ENCODE measurements around the gene KLF9.

KLF9 gene

DNA sequence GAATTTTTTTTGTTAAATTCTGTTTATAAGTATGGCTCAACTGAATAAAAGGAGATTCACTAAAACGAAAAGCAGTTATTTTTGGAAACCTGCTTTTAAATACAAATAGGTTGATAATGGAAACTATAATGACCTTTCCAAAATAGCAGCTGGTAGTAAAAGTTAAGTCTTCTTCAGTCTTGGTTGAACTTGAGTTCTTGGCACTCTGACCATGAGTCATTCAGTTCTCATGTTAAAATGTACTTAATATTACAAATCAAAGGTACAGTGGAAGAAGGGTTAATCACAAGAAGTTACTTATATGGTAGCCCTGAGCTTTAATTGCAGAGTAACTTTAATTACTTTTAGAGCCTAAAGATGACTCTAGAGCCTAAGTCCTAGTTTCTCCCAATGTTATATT, 62.1 kb downstream of the KLF9 start:
- no peak for DNase-seq

DNA sequence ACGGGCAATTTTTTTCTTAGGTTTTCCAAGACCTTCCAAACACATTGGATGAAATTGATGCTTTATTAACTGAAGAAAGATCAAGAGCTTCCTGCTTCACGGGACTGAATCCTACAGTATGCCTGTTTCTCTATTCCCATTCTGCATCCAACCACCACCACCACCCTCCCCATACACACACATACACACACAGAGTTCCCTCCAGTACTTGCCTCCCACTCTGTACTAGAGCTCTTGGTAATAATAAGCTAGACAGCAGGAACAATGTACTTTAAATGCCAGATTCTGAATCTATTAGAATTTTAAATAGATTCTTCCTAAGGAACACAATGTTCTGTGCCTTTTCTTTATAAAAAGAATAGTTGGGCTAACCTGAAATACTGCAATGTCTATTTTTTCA, 67.4 kb downstream of the KLF9 start:
- peak in 1 of 2 donors; percentile 41 for DNase-seq

DNA sequence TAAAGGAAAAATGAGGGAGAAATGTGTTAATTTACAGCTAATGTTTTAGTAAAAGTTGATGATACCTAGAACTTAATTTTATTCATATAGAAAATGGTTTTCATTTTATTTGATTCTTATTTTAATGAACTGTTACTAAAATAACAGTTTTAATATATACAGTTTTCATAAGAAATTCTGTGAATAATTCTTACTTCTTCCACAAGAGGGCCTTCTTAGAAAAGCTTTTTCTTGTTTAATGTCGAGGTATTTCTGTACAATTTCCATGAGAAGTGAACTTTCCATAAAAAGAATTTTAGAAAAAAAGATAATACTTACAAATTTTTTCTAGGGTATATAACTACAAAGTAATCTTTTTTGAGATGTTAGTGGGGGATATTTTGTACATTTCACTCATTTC, 73.9 kb downstream of the KLF9 start:
- peak in 1 of 2 donors; percentile 64 for DNase-seq
